Stomach smooth muscle (tissue), 2 donors: ENCODE data around the gene DIMT1.

Source experiments
- H3K27ac ChIP-seq: one replicate; pipeline ENCODE4 v1.7.0; 2013; ENCODE audit warnings: mild to moderate bottlenecking, low read length, inconsistent platforms
- H3K27me3 ChIP-seq, 2 donors: one replicate each; pipeline ENCODE4 v1.7.0; 2013; ENCODE audit warnings: low read length in 2 of 2; ENCODE audit not compliant: insufficient read depth in 2 of 2, control insufficient read depth in 1 of 2
- H3K36me3 ChIP-seq, 2 donors: one replicate each; pipeline ENCODE4 v1.7.0; 2013; ENCODE audit warnings: low read length in 2 of 2; ENCODE audit not compliant: control insufficient read depth in 2 of 2, insufficient read depth in 2 of 2
- H3K4me1 ChIP-seq: one replicate; pipeline ENCODE4 v1.7.0; 2013; ENCODE audit warnings: low read length; ENCODE audit not compliant: control insufficient read depth, insufficient read depth
- H3K4me3 ChIP-seq, 2 donors: one replicate each; pipeline ENCODE4 v1.7.0; 2013; ENCODE audit warnings: low read length in 2 of 2
- H3K9ac ChIP-seq, 2 donors: one replicate each; pipeline ENCODE4 v1.7.0; 2013; ENCODE audit warnings: low read length in 2 of 2, mild to moderate bottlenecking in 1 of 2
- H3K9me3 ChIP-seq, 2 donors: one replicate each; pipeline ENCODE4 v1.7.0; 2013; ENCODE audit warnings: low read length in 2 of 2; ENCODE audit not compliant: control insufficient read depth in 2 of 2
- donor health status: healthy.
- donor health status: Pancreatic carcinoma.

The DIMT1 gene

GRCh38 chr5:62403411-62404250 lies at the start of gene DIMT1:
TSS of gene DIMT1 (minus strand) at chr5:62403905. CDS start at chr5:62403772, 133 bp downstream.
- Histone ChIP-seq H3K36me3 (peaks cover 0 to 5% of the 10 kb centered on the region in 2 donors), H3K27ac (peak within 1 kb of the TSS; percentile 89), H3K9me3 (no peaks in the 10 kb centered on the region), H3K9ac (peak within 1 kb of the TSS; percentile 90 to 92), H3K4me3 (peak within 1 kb of the TSS; percentile 93 to 99), H3K27me3 (no peaks in the 10 kb centered on the region), H3K4me1 (peaks cover 5% of the 10 kb centered on the region)

GRCh38 chr5:62450259-62450658 lies 46.6 kb upstream of the DIMT1 start:
- Histone ChIP-seq H3K27me3 (no peaks in the 10 kb centered on the region), H3K36me3 (peaks cover 2 to 4% of the 10 kb centered on the region in 2 donors), H3K4me1 (no peaks in the 10 kb centered on the region), H3K4me3 (no peak overlapping the region), H3K9me3 (no peaks in the 10 kb centered on the region), H3K27ac (no peak overlapping the region), H3K9ac (no peak overlapping the region)

- Histone ChIP-seq H3K4me3 (no peak overlapping the region), H3K9ac (no peak overlapping the region), H3K27me3 (no peaks in the 10 kb centered on the region), H3K9me3 (no peaks in the 10 kb centered on the region), H3K27ac (no peak overlapping the region), H3K36me3 (peaks cover 2 to 4% of the 10 kb centered on the region in 2 donors), H3K4me1 (no peaks in the 10 kb centered on the region)
Observed at GRCh38 chr5:62448528-62448927, 44.8 kb upstream of the DIMT1 start.

GRCh38 chr5:62432621-62433064 lies 28.9 kb upstream of the DIMT1 start:
- H3K4me1 ChIP-seq: peaks cover 2% of the 10 kb centered on the region
- H3K9me3 ChIP-seq: no peaks in the 10 kb centered on the region
- no peaks in the 10 kb centered on the region for H3K27me3 ChIP-seq
- no peak overlapping the region for H3K4me3 ChIP-seq
- no peak overlapping the region for H3K27ac ChIP-seq
- H3K9ac ChIP-seq: no peak overlapping the region
- H3K36me3 ChIP-seq: no peaks in the 10 kb centered on the region

- no peak overlapping the region for H3K9ac ChIP-seq
- no peak overlapping the region for H3K4me3 ChIP-seq
- H3K36me3 ChIP-seq: no peaks in the 10 kb centered on the region
- H3K27ac ChIP-seq: no peak overlapping the region
- peaks cover 2% of the 10 kb centered on the region for H3K4me1 ChIP-seq
- no peaks in the 10 kb centered on the region for H3K27me3 ChIP-seq
- no peaks in the 10 kb centered on the region for H3K9me3 ChIP-seq
Observed at GRCh38 chr5:62431735-62432620, 28.3 kb upstream of the DIMT1 start.

DNA sequence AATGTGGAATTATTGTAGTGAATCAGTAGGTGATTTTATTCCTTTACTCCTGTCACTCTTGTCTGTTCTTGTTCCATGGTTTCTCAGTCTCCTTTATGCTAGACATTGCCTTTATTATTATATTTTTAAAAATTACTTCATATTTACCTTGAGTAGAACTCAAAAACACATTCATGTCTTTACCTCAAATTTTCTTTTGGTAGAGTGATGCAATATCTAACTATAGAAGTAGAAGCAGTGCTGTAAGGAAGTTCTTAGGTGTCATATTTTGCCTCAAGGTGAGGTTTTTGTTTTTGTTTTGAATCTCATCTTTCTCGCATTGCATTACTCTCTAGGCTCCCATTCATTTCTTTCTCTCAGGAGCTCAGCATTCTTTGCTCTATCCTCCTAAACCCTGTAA lies 21.1 kb upstream of the DIMT1 start:
- H3K27ac ChIP-seq: no peak overlapping the region
- no peaks in the 10 kb centered on the region for H3K36me3 ChIP-seq
- no peak overlapping the region for H3K4me3 ChIP-seq
- no peaks in the 10 kb centered on the region for H3K27me3 ChIP-seq
- H3K9me3 ChIP-seq: no peaks in the 10 kb centered on the region
- H3K9ac ChIP-seq: no peak overlapping the region
- no peaks in the 10 kb centered on the region for H3K4me1 ChIP-seq

DNA sequence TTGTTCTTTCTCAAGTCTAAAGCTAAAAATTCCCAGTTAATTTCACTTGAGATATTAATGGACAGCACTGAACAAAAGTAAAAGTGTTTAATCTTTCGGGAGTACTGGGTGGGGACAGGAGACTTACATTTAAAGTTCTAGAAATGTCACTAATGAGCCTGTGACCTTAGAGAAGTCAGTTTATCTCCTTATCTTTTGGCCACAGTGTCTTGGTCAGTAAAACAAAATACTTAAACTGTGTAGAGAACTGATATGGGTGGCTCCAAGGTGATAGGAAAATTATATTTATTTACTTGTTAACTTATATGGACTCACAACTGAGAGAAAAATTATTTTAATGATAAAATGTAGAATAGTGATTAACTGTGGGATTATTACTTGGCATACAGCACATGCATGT lies 17.7 kb upstream of the DIMT1 start:
- Histone ChIP-seq H3K9me3 (no peaks in the 10 kb centered on the region), H3K9ac (no peak overlapping the region), H3K27me3 (no peaks in the 10 kb centered on the region), H3K27ac (no peak overlapping the region), H3K4me1 (no peaks in the 10 kb centered on the region), H3K4me3 (no peak overlapping the region), H3K36me3 (no peaks in the 10 kb centered on the region)

- Histone ChIP-seq H3K36me3 (no peaks in the 10 kb centered on the region), H3K4me3 (no peak overlapping the region), H3K27me3 (no peaks in the 10 kb centered on the region), H3K27ac (no peak overlapping the region), H3K9me3 (no peaks in the 10 kb centered on the region), H3K4me1 (no peaks in the 10 kb centered on the region), H3K9ac (no peak overlapping the region)
Observed at GRCh38 chr5:62419609-62420008, 15.9 kb upstream of the DIMT1 start.

- H3K9ac ChIP-seq: no peak overlapping the region
- H3K27me3 ChIP-seq: no peaks in the 10 kb centered on the region
- no peak overlapping the region for H3K4me3 ChIP-seq
- H3K27ac ChIP-seq: no peak overlapping the region
- no peaks in the 10 kb centered on the region for H3K9me3 ChIP-seq
- H3K4me1 ChIP-seq: peaks cover 2% of the 10 kb centered on the region
- no peaks in the 10 kb centered on the region for H3K36me3 ChIP-seq
Observed at GRCh38 chr5:62418462-62419076, 14.9 kb upstream of the DIMT1 start.

DNA sequence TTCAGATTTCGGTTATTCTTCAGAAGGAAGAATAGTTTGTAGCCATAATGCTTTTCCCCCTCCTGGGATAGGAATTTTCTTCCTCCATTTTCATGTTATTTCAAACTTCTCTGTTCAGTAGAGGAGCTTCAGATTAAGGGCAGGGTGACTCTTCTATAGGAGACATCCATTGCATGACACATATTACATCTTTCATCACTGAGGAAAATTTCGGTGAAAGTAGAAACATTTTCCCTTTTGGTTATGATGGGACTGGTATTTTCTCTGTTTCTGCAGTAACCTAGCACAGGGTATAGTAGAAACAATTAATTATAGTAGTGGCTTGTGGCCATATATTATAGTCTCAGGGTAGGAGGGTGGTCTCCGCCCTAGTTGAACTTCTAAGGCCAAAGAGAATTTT lies 10.0 kb upstream of the DIMT1 start:
- Histone ChIP-seq H3K9ac (no peak overlapping the region), H3K27ac (no peak overlapping the region), H3K36me3 (no peaks in the 10 kb centered on the region), H3K4me1 (peaks cover 7% of the 10 kb centered on the region), H3K9me3 (no peaks in the 10 kb centered on the region), H3K4me3 (peak overlapping the region; percentile 78 to 95), H3K27me3 (no peaks in the 10 kb centered on the region)
